NCI-H1694 (cell line): ENCODE measurements around the gene ADAM33.

ENCODE experiments used
- DNase-seq: peaks from one replicate; lab custom pipeline; 2025; lab: John Stamatoyannopoulos, UW

Gene ADAM33

GRCh38 chr20:3645309-3646066, 36.3 kb downstream of the ADAM33 start:
- DNase-seq = no peak

- DNase-seq = no peak
Observed at GRCh38 chr20:3640259-3640658, 41.6 kb downstream of the ADAM33 start.

- DNase-seq = no peak
Observed at GRCh38 chr20:3635346-3635745, 46.5 kb downstream of the ADAM33 start.

- DNase-seq = no peak
Observed at GRCh38 chr20:3633913-3634478, 47.8 kb downstream of the ADAM33 start.

GRCh38 chr20:3632311-3633004, 49.4 kb downstream of the ADAM33 start:
- DNase-seq = no peak

GRCh38 chr20:3631534-3631933, 50.3 kb downstream of the ADAM33 start:
- DNase-seq = no peak

- DNase-seq = no peak
Observed at GRCh38 chr20:3630429-3630828, 51.4 kb downstream of the ADAM33 start.

- DNase-seq = no peak
Observed at GRCh38 chr20:3629893-3630292, 51.9 kb downstream of the ADAM33 start.

GRCh38 chr20:3628502-3629314, 53.1 kb downstream of the ADAM33 start:
- no peak for DNase-seq

GRCh38 chr20:3627476-3627875, 54.3 kb downstream of the ADAM33 start:
- DNase-seq = no peak

- no peak for DNase-seq
Observed at GRCh38 chr20:3622406-3622805, 59.4 kb downstream of the ADAM33 start.

GRCh38 chr20:3621111-3621510, 60.7 kb downstream of the ADAM33 start:
- DNase-seq = no peak
